Fibroblast of mammary gland (primary cell): Measurements from ENCODE around the gene TMPRSS13.
"Not testable (repeated sequence)": the region's sequence is repeated elsewhere in the genome, so short reads cannot be mapped to it uniquely, and the experiment has no call there.

Source experiments
- DNase-seq: peaks from one replicate; pipeline ENCODE4 v3.0.0-alpha.2; 2010; ENCODE audit warnings: low read depth
- H3K4me3 ChIP-seq: 2 replicates; pipeline ENCODE4 v1.5.1; 2011; ENCODE audit warnings: low read depth, mild to moderate bottlenecking, low read length, moderate library complexity; ENCODE audit not compliant: control insufficient read depth
- TF ChIP-seq, protein P1 (sequence below): conservative IDR thresholded peaks from 2 replicates; pipeline ENCODE4 v1.5.1; 2011; ENCODE audit warnings: low read depth, low read length, inconsistent platforms; ENCODE audit not compliant: control insufficient read depth, insufficient read depth

Gene TMPRSS13

DNA sequence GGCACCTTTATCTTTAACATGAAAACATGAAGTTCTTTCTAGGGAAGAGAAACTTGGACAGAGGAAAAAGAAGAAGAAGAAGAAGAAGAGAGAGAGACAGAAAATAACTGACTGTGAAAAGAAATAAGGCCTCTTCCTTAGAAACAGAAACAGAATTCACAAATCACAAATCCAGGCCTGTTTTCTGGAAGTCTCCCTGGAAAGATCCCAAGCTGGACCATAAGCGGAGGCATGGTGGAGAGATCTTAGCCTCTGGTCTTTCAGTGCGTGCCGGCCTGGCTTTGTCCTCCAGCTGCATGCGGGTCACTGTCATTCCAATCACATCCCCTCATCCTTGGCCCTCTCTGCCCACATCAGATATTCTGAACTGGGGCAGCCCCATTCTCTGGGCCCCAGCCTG is 59.6 kb downstream of the TMPRSS13 start:
- TF ChIP-seq, protein P1, sequence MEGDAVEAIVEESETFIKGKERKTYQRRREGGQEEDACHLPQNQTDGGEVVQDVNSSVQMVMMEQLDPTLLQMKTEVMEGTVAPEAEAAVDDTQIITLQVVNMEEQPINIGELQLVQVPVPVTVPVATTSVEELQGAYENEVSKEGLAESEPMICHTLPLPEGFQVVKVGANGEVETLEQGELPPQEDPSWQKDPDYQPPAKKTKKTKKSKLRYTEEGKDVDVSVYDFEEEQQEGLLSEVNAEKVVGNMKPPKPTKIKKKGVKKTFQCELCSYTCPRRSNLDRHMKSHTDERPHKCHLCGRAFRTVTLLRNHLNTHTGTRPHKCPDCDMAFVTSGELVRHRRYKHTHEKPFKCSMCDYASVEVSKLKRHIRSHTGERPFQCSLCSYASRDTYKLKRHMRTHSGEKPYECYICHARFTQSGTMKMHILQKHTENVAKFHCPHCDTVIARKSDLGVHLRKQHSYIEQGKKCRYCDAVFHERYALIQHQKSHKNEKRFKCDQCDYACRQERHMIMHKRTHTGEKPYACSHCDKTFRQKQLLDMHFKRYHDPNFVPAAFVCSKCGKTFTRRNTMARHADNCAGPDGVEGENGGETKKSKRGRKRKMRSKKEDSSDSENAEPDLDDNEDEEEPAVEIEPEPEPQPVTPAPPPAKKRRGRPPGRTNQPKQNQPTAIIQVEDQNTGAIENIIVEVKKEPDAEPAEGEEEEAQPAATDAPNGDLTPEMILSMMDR = no peak
- H3K4me3 ChIP-seq = no peak overlapping the region
- no peak for DNase-seq

- TF ChIP-seq, protein P1 = no peak
- DNase-seq = no peak
These were observed 60.2 kb downstream of the TMPRSS13 start for GRCh38 chr11:117868815-117869561.

GRCh38 chr11:117868088-117868487 is 61.1 kb downstream of the TMPRSS13 start:
- TF ChIP-seq, protein P1 = no peak
- no peak overlapping the region for H3K4me3 ChIP-seq
- no peak for DNase-seq

More at GRCh38 chr11:117868815-117869561, 60.2 kb downstream of the TMPRSS13 start:
- H3K4me3 ChIP-seq = no peak overlapping the region

- no peak overlapping the region for H3K4me3 ChIP-seq
- TF ChIP-seq, protein P1 = no peak
- no peak for DNase-seq
These were observed 62.7 kb downstream of the TMPRSS13 start for GRCh38 chr11:117866526-117866925.

DNA sequence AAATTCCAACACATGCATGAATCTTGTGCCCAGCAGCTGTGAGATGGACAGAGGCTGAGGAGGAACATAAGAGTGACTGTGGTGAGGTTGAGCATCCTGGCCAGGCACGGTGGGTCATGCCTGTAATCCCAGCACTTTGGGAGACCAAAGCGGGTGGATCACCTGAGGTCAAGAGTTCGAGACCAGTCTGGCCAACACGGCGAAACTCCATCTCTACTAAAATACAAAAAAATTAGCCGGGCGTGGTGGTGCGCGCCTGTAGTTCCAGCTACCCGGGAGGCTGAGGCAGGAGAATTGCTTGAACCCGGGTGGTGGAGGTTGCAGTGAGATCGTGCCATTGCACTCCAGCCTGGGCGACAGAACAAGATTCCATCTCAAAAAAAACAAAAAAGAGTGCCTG is 63.7 kb downstream of the TMPRSS13 start:
- not testable (repeated sequence) for DNase-seq, H3K4me3 ChIP-seq

DNA sequence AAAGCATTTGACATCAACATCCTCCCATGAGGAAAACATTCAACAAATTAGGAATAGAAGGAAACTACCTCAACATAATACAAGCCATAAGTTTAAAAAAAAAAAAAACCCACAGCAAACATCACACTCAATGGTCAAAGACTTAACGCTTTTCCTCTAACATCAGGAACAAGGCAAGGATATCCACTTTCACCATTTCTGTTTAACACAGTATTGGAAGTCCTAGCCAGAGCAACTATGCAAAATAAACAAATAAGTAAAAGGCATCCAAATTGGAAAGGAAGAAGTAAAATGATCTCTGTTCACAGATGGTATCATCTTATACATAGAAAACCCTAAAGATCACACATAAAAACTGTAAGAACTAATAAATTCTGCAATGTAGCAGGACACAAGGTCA is 65.8 kb downstream of the TMPRSS13 start:
- no peak for DNase-seq
- TF ChIP-seq, protein P1 = no peak
- H3K4me3 ChIP-seq = no peak overlapping the region

- H3K4me3 ChIP-seq = no peak overlapping the region
- no peak for DNase-seq
- TF ChIP-seq, protein P1 = no peak
These were observed 66.4 kb downstream of the TMPRSS13 start for GRCh38 chr11:117862753-117863152.
